ENCODE results near the gene SLCO3A1. TPM values are rescaled to one million over a fixed set of nuclear protein-coding genes. Genes with fewer than 3 reads are reported as not detected.

SLCO3A1 gene
- total RNA-seq, 3 donors from 2014 or later: 8.5 to 14.1 (median 13.6) TPM

DNA sequence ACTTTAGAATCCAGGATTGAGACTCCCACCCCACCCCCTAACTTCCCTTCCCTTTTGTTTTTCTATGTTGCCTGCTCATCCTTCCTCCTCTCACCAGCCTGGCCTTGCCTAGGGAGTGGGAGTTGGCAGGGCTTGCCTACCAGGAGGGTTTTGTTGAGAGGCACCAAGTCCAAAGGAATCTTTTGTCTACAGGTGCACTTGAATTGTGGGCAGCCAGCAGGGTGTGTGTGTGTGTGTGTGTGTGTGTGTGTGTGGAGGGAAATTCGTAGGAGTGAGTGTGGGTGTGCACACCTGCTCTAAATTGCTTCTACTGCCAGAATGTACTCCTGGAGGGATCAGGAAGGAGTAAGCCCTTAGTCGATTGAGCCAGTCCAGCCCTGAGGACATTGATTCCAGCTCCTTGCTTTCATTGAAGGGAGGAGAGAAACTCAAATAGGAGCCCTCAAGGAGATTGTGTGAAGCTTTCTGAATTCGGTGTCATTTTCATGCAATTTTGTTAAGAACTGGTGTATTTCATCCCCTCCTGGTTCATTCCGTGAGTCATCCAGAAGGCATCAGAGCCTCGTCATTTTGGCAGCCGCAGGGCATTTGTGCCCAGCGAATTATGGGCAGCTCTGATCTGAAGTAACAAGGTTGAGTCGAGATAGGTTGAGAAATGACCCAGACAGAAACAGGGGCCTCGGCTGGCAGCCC lies 112.1 kb downstream of the SLCO3A1 start:
- H3K9me3 ChIP-seq: no peaks in the 10 kb centered on the region
- TF ChIP-seq, protein P1, sequence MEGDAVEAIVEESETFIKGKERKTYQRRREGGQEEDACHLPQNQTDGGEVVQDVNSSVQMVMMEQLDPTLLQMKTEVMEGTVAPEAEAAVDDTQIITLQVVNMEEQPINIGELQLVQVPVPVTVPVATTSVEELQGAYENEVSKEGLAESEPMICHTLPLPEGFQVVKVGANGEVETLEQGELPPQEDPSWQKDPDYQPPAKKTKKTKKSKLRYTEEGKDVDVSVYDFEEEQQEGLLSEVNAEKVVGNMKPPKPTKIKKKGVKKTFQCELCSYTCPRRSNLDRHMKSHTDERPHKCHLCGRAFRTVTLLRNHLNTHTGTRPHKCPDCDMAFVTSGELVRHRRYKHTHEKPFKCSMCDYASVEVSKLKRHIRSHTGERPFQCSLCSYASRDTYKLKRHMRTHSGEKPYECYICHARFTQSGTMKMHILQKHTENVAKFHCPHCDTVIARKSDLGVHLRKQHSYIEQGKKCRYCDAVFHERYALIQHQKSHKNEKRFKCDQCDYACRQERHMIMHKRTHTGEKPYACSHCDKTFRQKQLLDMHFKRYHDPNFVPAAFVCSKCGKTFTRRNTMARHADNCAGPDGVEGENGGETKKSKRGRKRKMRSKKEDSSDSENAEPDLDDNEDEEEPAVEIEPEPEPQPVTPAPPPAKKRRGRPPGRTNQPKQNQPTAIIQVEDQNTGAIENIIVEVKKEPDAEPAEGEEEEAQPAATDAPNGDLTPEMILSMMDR (IDR thresholded peaks at IDR 0.05): no peak
- TF ChIP-seq POLR2A (IDR thresholded peaks at IDR 0.05) (no peak), POLR2AphosphoS5 (IDR thresholded peaks at IDR 0.05) (peak in 1 of 3 donors; percentile 34)
- no peaks in the 10 kb centered on the region for H3K27me3 ChIP-seq
- H3K36me3 ChIP-seq: no peaks in the 10 kb centered on the region
- peak in 1 of 2 donors; percentile 62 for DNase-seq (ENCODE audit: low spot score in 2 of 2)
- H3K4me3 ChIP-seq: no peak overlapping the region
- H3K4me1 ChIP-seq: peaks cover 0 to 4% of the 10 kb centered on the region in 2 donors
- H3K27ac ChIP-seq: peak overlapping the region; percentile 40 to 78
- intact Hi-C loops (cut with DNase I; ENCODE audit: low total_unique reads): no loop called here

DNA sequence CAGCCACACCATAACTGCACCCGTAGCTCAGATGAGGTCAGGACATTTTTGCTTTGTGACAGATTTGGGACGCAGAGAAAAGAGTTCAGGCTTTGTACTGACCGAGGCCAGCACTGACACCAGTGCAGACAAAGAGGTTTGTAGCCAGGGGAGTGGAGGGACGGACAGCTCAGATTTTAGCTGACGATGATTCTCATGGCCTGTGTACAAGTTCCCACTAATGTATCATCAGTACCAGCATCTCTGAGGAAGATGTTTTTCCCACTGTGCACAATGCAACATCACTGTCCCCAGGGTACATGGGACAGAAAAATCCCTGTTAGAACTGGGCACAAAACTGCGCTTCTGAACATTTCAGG lies 112.7 kb downstream of the SLCO3A1 start:
- Histone ChIP-seq H3K9me3 (no peaks in the 10 kb centered on the region), H3K36me3 (no peaks in the 10 kb centered on the region), H3K4me3 (no peak overlapping the region), H3K27ac (peak overlapping the region; percentile 40 to 78), H3K4me1 (peaks cover 0 to 4% of the 10 kb centered on the region in 2 donors), H3K27me3 (no peaks in the 10 kb centered on the region)
- intact Hi-C loops (cut with DNase I; ENCODE audit: low total_unique reads): no loop called here
- DNase-seq (ENCODE audit: low spot score in 2 of 2): no peak
- no peak for TF ChIP-seq POLR2A (IDR thresholded peaks at IDR 0.05)
- TF ChIP-seq POLR2AphosphoS5 (IDR thresholded peaks at IDR 0.05): no peak
- TF ChIP-seq, protein P1 (IDR thresholded peaks at IDR 0.05): no peak

DNA sequence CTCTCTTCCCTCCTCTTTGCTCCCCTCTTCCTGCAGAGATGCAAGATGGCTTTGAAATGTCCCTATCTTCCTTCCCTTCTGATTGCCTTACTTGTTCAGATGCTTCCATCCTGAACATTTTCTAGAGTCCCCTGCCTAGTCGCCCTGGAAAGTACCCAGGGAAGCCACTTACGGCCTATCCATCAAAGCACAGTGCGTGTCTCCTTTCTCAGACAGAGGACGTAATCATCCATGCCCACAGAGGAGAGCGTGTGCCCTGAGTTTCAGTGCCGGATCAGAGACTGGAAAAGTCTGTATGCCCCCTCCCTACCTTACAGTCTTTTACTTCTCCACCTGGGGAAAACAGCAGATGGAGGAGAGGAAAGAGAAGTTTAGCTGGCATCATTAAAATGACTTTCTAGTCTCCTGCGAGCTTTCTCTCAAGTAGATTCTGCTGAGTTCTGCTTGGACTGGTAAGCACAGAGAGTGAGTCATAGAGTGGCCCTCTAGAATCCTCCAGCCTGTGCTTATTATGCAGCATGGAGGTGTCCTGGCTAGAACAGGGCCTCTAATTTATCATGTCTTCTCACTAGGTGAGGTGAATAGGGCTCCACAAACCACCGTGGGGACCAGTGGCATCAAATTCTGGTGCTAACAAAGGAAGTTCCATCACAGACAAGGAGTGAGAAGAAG lies 114.6 kb downstream of the SLCO3A1 start:
- DNase-seq (ENCODE audit: low spot score in 2 of 2): no peak
- TF ChIP-seq POLR2AphosphoS5 (IDR thresholded peaks at IDR 0.05) (no peak), POLR2A (IDR thresholded peaks at IDR 0.05) (no peak)
- TF ChIP-seq, protein P1 (IDR thresholded peaks at IDR 0.05): no peak

DNA sequence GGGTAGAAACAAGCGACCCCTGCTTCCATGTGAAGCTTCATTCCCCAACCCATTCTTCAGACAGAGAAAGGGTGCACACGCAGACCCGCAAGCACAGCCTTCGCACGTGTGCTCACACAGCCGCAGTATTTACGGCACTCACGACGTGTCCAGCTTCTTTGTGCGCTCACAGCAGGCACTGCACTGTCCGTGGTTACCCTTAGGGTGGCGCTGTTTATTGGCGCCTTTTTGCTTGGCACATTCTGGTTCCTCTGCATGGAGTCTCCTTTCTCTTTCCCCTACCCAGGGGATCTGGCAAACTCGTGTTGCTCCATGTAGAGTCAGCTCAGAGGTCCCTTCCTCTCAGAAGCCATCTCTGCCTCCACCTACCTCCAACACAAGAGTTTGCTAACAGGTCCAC lies 115.1 kb downstream of the SLCO3A1 start:
- H3K36me3 ChIP-seq: no peaks in the 10 kb centered on the region
- intact Hi-C loops (cut with DNase I; ENCODE audit: low total_unique reads): no loop called here
- TF ChIP-seq, protein P1 (IDR thresholded peaks at IDR 0.05): no peak
- TF ChIP-seq POLR2A (IDR thresholded peaks at IDR 0.05) (no peak), POLR2AphosphoS5 (IDR thresholded peaks at IDR 0.05) (no peak)
- H3K4me3 ChIP-seq: no peak overlapping the region
- no peaks in the 10 kb centered on the region for H3K27me3 ChIP-seq
- DNase-seq (ENCODE audit: low spot score in 2 of 2): no peak
- H3K9me3 ChIP-seq: no peaks in the 10 kb centered on the region
- H3K27ac ChIP-seq: no peak overlapping the region
- peaks cover 0 to 4% of the 10 kb centered on the region in 2 donors for H3K4me1 ChIP-seq

More for the DNA sequence above, 114.6 kb downstream of the SLCO3A1 start:
- H3K36me3 ChIP-seq: no peaks in the 10 kb centered on the region
- no peak overlapping the region for H3K4me3 ChIP-seq
- H3K27me3 ChIP-seq: no peaks in the 10 kb centered on the region
- no peaks in the 10 kb centered on the region for H3K9me3 ChIP-seq
- H3K27ac ChIP-seq: no peak overlapping the region
- intact Hi-C loops (cut with DNase I; ENCODE audit: low total_unique reads): no loop called here
- H3K4me1 ChIP-seq: peaks cover 0 to 4% of the 10 kb centered on the region in 2 donors

DNA sequence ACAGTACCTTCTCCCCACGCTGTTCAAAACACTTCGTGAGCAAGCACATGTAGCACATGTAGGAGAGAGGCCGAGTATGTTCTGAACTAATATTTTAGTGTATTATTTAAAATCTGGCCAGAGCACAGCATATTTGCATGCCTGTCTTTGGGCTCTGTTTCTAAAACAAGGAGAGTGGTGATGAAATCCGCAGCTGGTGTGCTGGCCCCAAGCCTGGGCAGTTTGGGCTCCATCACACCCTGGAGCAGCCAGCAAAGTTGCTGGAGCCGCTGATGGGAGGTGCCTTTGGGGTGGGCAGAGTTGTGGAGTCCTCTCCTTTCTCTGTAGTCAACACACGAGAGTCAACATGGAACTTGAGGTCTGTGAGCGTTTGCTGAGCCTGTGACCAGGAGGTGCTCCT lies 116.6 kb downstream of the SLCO3A1 start:
- no peaks in the 10 kb centered on the region for H3K27me3 ChIP-seq
- peaks cover 4 to 5% of the 10 kb centered on the region in 2 donors for H3K4me1 ChIP-seq
- DNase-seq (ENCODE audit: low spot score in 2 of 2): peak in 1 of 2 donors; percentile 41
- no peaks in the 10 kb centered on the region for H3K9me3 ChIP-seq
- peak in 1 of 3 donors; percentile 30 for TF ChIP-seq POLR2AphosphoS5 (IDR thresholded peaks at IDR 0.05)
- TF ChIP-seq POLR2A (IDR thresholded peaks at IDR 0.05): no peak
- TF ChIP-seq, protein P1 (IDR thresholded peaks at IDR 0.05): no peak
- H3K27ac ChIP-seq: peak overlapping the region in 1 of 2 donors; percentile 35
- no peak overlapping the region for H3K4me3 ChIP-seq
- no peaks in the 10 kb centered on the region for H3K36me3 ChIP-seq
- intact Hi-C loops (cut with DNase I; ENCODE audit: low total_unique reads): no loop called here
